Activated CD4-positive, alpha-beta T cell treated with anti-CD3 and anti-CD28 coated beads, Interleukin-2, amount 10 ng/mL, durations not matched to agents 7 days and 5 days (primary cell): Measurements from ENCODE around the gene CD58. TPM values are rescaled to one million over a fixed set of nuclear protein-coding genes. Genes with fewer than 3 reads are reported as not detected.
"Not testable (repeated sequence)": the region's sequence is repeated elsewhere in the genome, so short reads cannot be mapped to it uniquely, and the experiment has no call there.

Source experiments
- CTCF ChIA-PET: fragments of 350-600 bp; sonication (Branson Sonifier 250); formaldehyde crosslinking; loops from one replicate; lab custom pipeline; 2021; ENCODE audit warnings: antibody characterized with exemption; lab: Charles Lee
- POLR2A ChIA-PET: fragments of 350-600 bp; sonication (Branson Sonifier 250); formaldehyde crosslinking; loops from one replicate; lab custom pipeline; 2021; ENCODE audit warnings: antibody characterized with exemption; lab: Charles Lee
- DNase-seq: peaks from one replicate; pipeline ENCODE4 v3.0.0-alpha.2; 2020
- H3K27ac Mint-ChIP-seq: one replicate; pipeline ENCODE4 v1.8.0; 2021; ENCODE audit warnings: mild to moderate bottlenecking, moderate library complexity, mixed read lengths
- H3K27me3 Mint-ChIP-seq: one replicate; pipeline ENCODE4 v1.8.0; 2021; ENCODE audit warnings: mixed read lengths
- H3K36me3 Mint-ChIP-seq: one replicate; pipeline ENCODE4 v1.8.0; 2021; ENCODE audit warnings: low read depth, mixed read lengths
- H3K4me1 Mint-ChIP-seq: one replicate; pipeline ENCODE4 v1.8.0; 2021; ENCODE audit warnings: mixed read lengths
- H3K4me3 Mint-ChIP-seq: one replicate; pipeline ENCODE4 v1.8.0; 2021; ENCODE audit warnings: mild to moderate bottlenecking, moderate library complexity, mixed read lengths
- H3K9me3 Mint-ChIP-seq: one replicate; pipeline ENCODE4 v1.8.0; 2021; ENCODE audit warnings: mixed read lengths
- total RNA-seq, 2 experiments: library from RNA; stranded (reverse); gene quantifications; one replicate each; pipeline ENCODE4 v1.2.3, GENCODE V29; 2021

The CD58 gene, protein sequence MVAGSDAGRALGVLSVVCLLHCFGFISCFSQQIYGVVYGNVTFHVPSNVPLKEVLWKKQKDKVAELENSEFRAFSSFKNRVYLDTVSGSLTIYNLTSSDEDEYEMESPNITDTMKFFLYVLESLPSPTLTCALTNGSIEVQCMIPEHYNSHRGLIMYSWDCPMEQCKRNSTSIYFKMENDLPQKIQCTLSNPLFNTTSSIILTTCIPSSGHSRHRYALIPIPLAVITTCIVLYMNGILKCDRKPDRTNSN
- 10 to 100 TPM; 22.5 to 29.2 TPM for total RNA-seq

GRCh38 chr1:116570358-116571214 lies at the start of gene CD58:
CD58 (minus strand) TSS chr1:116571026; CDS start chr1:116570972, 54 bp downstream.
- H3K36me3 Mint-ChIP-seq = peaks cover 28% of the 10 kb centered on the region
- ChIA-PET CTCF (interaction anchor here (0.7 to 1.0 kb wide), 3 partner anchors 8 to 882 kb away, joined by 3 read pairs; no protein-coding TSS in a partner anchor), POLR2A (no interaction called here)
- H3K27ac Mint-ChIP-seq = peak within 1 kb of the TSS; percentile 82
- H3K4me3 Mint-ChIP-seq = peak within 1 kb of the TSS; percentile 82
- peaks cover 61% of the 10 kb centered on the region for H3K4me1 Mint-ChIP-seq
- peak; percentile 81 for DNase-seq
- no peaks in the 10 kb centered on the region for H3K9me3 Mint-ChIP-seq
- peaks cover 3% of the 10 kb centered on the region for H3K27me3 Mint-ChIP-seq

DNA sequence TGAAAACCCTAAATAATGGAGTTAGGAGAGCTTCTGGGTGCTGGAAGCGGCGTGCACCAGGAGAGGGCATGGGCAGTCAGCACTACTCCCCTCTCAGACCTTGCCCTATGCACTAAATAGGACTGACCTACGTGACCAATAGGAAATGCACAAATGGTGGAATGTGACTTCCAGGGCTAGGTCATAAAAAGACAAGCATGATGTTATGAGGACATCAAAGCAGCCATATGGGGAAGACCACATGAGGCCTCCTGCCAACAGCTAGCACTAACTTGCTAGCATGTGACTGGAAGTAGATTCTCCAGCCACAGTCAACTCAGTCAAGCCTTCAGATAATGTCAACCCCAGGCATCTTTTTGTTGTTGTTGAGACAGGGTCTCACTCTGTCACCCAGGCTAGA lies 49.6 kb upstream of the CD58 start:
- POLR2A ChIA-PET, H3K4me1 Mint-ChIP-seq, H3K4me3 Mint-ChIP-seq, DNase-seq, H3K36me3 Mint-ChIP-seq, H3K27me3 Mint-ChIP-seq, H3K9me3 Mint-ChIP-seq, H3K27ac Mint-ChIP-seq, CTCF ChIA-PET: not testable (repeated sequence)

DNA sequence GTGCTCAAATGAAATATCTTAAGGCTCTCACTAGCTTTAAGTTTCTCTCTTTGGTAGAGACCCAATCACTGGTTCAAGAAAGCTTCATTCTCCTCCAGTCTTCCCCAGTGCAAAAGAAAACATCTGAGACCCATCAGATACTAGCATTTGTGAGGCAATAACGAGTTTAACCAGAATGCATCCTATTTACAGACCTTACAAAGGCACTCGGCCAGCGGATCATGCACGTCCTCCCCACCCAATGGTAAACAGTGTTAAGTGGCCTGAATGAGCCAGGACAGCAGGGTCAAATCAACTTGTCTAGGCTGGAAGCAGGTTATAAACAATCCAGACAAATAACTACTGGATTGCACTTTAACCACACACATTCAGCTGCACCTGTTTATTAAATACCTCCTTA lies 48.3 kb upstream of the CD58 start:
- DNase-seq, H3K27me3 Mint-ChIP-seq, CTCF ChIA-PET, POLR2A ChIA-PET, H3K4me3 Mint-ChIP-seq, H3K9me3 Mint-ChIP-seq, H3K4me1 Mint-ChIP-seq, H3K27ac Mint-ChIP-seq, H3K36me3 Mint-ChIP-seq: not testable (repeated sequence)

DNA sequence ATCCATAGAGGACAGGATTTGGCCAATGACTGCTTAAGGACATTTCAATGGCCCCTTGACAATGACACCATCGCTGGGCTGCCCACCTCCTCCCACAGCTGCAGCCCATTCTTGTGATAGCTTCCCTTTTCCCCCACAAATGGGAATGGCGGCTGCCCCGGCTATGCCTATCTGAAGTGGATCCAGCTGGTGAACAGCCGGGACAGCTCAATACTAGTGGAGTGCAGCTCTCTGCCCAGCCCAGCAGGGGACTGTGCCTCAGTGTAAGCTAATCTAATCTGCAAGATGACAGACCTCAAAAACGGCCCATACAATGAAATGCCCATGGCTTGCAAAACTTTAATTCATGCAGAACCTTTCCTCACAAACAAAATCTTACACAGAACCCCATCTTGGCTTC lies 47.0 kb upstream of the CD58 start:
- H3K27me3 Mint-ChIP-seq, H3K27ac Mint-ChIP-seq, H3K4me1 Mint-ChIP-seq, DNase-seq, H3K4me3 Mint-ChIP-seq, H3K9me3 Mint-ChIP-seq, CTCF ChIA-PET, H3K36me3 Mint-ChIP-seq, POLR2A ChIA-PET: not testable (repeated sequence)

DNA sequence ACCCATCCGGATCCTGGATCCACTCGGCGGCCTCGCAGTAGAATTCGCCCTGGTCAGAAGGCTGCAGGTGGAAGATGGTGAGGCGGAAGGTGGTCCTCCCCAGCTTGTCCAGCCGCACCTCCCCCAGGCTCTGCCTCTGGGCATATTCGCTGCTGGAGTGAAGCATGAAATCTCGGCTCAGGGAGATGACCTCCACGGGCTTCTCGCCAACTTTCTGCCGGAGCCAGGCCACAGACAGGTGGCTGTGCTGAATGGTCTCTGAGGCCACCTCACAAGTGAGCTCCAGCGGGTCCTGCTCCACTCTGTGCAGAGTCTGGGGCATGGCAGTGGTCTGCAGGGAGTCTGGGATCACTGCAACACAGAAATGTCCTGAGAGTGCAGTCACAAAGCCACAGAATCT lies 43.0 kb upstream of the CD58 start:
- POLR2A ChIA-PET, H3K4me3 Mint-ChIP-seq, DNase-seq, H3K9me3 Mint-ChIP-seq, H3K36me3 Mint-ChIP-seq, H3K27me3 Mint-ChIP-seq, H3K4me1 Mint-ChIP-seq, CTCF ChIA-PET, H3K27ac Mint-ChIP-seq: not testable (repeated sequence)

DNA sequence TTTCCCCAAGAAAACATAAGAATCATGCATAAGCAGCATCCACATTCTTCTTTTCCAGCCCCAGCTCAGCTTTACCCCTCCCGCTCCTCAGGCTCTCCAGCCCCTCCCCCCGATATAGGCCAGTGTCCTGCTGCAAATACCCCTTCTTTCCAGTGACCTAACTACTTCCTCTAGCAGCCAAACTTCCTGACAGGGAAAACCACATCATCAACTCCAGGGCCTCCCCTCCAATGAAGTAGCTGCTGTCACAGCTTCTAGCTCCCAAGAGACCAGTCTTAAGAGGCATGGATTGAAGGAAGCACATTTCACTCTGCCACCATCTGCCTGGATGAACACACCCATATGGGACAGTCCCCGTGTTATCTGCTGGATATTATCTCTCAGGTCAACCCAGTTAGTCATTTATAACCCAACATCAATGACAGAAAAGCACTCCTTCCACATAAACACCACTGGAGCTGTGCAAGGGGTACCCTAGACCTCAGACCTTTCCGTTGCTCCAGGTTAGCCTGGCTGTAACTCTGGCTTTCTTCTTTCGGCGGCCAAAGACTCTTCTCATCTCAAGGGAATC lies 39.1 kb upstream of the CD58 start:
- POLR2A ChIA-PET, H3K9me3 Mint-ChIP-seq, DNase-seq, CTCF ChIA-PET, H3K27ac Mint-ChIP-seq, H3K36me3 Mint-ChIP-seq, H3K27me3 Mint-ChIP-seq, H3K4me3 Mint-ChIP-seq: not testable (repeated sequence)
- peaks cover 12% of the 10 kb centered on the region for H3K4me1 Mint-ChIP-seq

GRCh38 chr1:116608841-116609240 lies 38.0 kb upstream of the CD58 start:
- H3K4me3 Mint-ChIP-seq, POLR2A ChIA-PET, CTCF ChIA-PET, DNase-seq, H3K27me3 Mint-ChIP-seq, H3K27ac Mint-ChIP-seq, H3K36me3 Mint-ChIP-seq, H3K9me3 Mint-ChIP-seq: not testable (repeated sequence)
- H3K4me1 Mint-ChIP-seq = peaks cover 12% of the 10 kb centered on the region

DNA sequence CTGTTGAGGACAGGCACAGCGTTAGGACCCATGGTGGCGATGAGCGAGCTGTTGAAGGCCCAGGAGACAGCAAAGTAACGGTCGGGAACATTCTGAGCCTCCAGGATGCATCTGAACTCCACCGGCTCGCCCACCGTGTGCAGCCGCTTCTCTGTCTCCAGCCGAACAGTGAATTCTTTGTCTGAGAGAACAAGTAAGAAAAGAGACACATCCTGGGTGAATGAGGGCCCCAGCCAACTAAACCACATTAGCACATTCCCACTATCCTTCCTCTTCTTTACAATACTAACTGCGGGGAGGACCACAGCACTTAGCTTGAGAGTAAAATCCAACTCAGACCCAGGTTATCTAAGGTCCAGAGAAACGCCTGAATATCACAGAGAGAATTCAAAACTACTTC lies 37.3 kb upstream of the CD58 start:
- peaks cover 12% of the 10 kb centered on the region for H3K4me1 Mint-ChIP-seq
- H3K27me3 Mint-ChIP-seq, CTCF ChIA-PET, POLR2A ChIA-PET, H3K27ac Mint-ChIP-seq, H3K36me3 Mint-ChIP-seq, DNase-seq, H3K9me3 Mint-ChIP-seq, H3K4me3 Mint-ChIP-seq: not testable (repeated sequence)

DNA sequence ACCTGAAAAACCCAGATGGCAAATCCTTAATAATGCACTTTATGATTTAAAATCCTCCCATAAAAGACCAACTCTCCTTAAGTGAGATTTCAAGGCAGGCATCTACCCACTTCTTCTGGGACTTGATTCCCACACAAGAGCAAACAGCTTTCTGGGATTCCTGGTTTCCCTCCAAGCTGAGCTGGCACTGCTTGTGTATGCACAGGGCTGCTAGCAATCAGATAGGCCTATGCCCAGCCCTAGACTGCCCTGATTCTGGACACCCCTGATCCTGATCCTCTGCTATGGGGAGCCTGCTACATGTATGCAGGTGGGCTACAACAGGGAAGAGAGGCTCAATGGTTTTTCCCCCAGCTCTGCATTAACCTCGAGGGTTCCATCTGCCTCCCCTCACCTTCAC lies 36.6 kb upstream of the CD58 start:
- H3K36me3 Mint-ChIP-seq, H3K9me3 Mint-ChIP-seq, DNase-seq, H3K27me3 Mint-ChIP-seq, POLR2A ChIA-PET, H3K4me3 Mint-ChIP-seq, H3K27ac Mint-ChIP-seq, CTCF ChIA-PET: not testable (repeated sequence)
- H3K4me1 Mint-ChIP-seq = peaks cover 12% of the 10 kb centered on the region

GRCh38 chr1:116606067-116606466 lies 35.2 kb upstream of the CD58 start:
- CTCF ChIA-PET, DNase-seq, POLR2A ChIA-PET, H3K9me3 Mint-ChIP-seq, H3K27ac Mint-ChIP-seq, H3K36me3 Mint-ChIP-seq, H3K27me3 Mint-ChIP-seq, H3K4me3 Mint-ChIP-seq: not testable (repeated sequence)
- H3K4me1 Mint-ChIP-seq = peaks cover 12% of the 10 kb centered on the region

DNA sequence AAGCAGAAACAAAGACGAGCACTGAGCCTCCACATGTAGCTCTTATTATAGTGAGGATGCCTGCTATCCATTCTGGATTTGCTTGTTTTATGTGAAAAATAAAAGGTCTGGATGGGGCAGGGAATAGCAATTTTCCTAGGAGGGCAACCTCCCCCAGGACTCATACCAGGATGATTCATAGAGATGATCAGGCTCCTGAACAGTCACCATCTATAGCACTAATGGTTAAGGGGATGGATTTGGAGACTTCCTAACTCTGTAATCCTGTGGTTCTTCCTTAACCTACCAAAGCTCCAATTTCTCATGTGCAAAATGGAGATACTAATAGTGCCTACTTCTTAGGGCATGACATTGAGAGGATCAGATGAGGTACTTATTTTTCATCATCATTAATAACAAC lies 34.5 kb upstream of the CD58 start:
- Mint-ChIP-seq H3K4me3 (no peak overlapping the region), H3K9me3 (no peaks in the 10 kb centered on the region), H3K27ac (no peak overlapping the region), H3K27me3 (no peaks in the 10 kb centered on the region), H3K36me3 (no peaks in the 10 kb centered on the region), H3K4me1 (peaks cover 12% of the 10 kb centered on the region)
- DNase-seq = no peak
- CTCF ChIA-PET = no interaction called here
- POLR2A ChIA-PET = no interaction called here

- CTCF ChIA-PET, DNase-seq, H3K27ac Mint-ChIP-seq, H3K4me3 Mint-ChIP-seq, H3K27me3 Mint-ChIP-seq, POLR2A ChIA-PET, H3K36me3 Mint-ChIP-seq, H3K9me3 Mint-ChIP-seq: not testable (repeated sequence)
- H3K4me1 Mint-ChIP-seq = peaks cover 12% of the 10 kb centered on the region
These were observed 33.6 kb upstream of the CD58 start for GRCh38 chr1:116604408-116604807.

DNA sequence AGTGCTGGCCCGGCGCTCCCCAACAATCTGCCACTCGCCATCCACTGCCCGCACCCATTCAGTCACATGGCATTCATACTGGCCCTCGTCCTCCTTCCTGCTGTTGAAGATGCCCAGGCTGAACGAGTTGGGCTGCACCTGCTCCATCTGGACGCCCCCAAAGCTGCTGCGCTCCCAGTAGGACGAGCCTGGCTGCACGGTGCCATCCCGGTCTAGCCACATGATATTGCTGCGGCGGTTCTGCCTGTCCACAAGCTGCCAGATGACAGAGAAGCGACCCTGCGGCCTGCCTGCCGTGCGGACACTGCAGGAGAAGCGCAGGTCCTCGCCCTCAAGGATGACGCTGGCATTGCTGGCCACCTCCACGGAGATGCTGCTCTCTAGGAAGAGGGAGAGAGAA lies 32.8 kb upstream of the CD58 start:
- H3K27me3 Mint-ChIP-seq, POLR2A ChIA-PET, CTCF ChIA-PET, H3K36me3 Mint-ChIP-seq, H3K4me3 Mint-ChIP-seq, DNase-seq, H3K27ac Mint-ChIP-seq, H3K9me3 Mint-ChIP-seq: not testable (repeated sequence)
- H3K4me1 Mint-ChIP-seq = peaks cover 12% of the 10 kb centered on the region
